B cell (primary cell): ENCODE results near the gene GCNA. TPM values are rescaled to one million over a fixed set of nuclear protein-coding genes. Genes with fewer than 3 reads are reported as not detected.
"Not testable (repeated sequence)": the region's sequence is repeated elsewhere in the genome, so short reads cannot be mapped to it uniquely, and the experiment has no call there.

Experiments used
- ATAC-seq: fragments of 200-7000 bp; cut with Tn5 transposase; one replicate; pipeline ENCODE4 v1.10.0; 2021; ENCODE audit warnings: low read depth, mild to moderate bottlenecking, moderate number of reproducible peaks, moderate library complexity
- CTCF ChIA-PET: fragments of 350-600 bp; sonication (Branson Sonifier 250); formaldehyde crosslinking; loops from one replicate; lab custom pipeline; 2021; ENCODE audit warnings: antibody characterized with exemption, inconsistent platforms; lab: Charles Lee
- POLR2A ChIA-PET: fragments of 350-600 bp; sonication (Branson Sonifier 250); formaldehyde crosslinking; loops from one replicate; lab custom pipeline; 2021; ENCODE audit warnings: antibody characterized with exemption; lab: Charles Lee
- DNase-seq: peaks from one replicate; pipeline ENCODE4 v3.0.0; 2013
- H2AFZ ChIP-seq: 2 replicates; pipeline ENCODE4 v1.6.1; 2012; ENCODE audit warnings: mild to moderate bottlenecking, low read depth, low read length; ENCODE audit not compliant: insufficient read depth, poor library complexity, severe bottlenecking
- H3K27ac ChIP-seq, 2 donors: 1 replicate in 1 of 2; 2 replicates in 1 of 2; pipeline ENCODE4 v1.5.1; 2012 to 2013; ENCODE audit warnings: low read length in 2 of 2, mild to moderate bottlenecking in 2 of 2, moderate library complexity in 1 of 2
- H3K27me3 ChIP-seq, 4 experiments: fragments of 200-600 bp in 1 of 4; sonication (generic) in 1 of 4; replicated peaks in 1 of 4; 1 replicate in 2 of 4; 2 replicates in 2 of 4; pipeline versions ENCODE4 v1.6.1 to v1.7.0; 2013 to 2016; ENCODE audit warnings: low read length in 3 of 4, mild to moderate bottlenecking in 2 of 4, mixed read lengths in 1 of 4, moderate library complexity in 1 of 4; ENCODE audit not compliant: insufficient read depth in 4 of 4, control insufficient read depth in 3 of 4; ENCODE audit errors: control extremely low read depth in 1 of 4
- H3K36me3 ChIP-seq, 2 experiments: replicated peaks in 1 of 2; 1 replicate in 1 of 2; 2 replicates in 1 of 2; pipeline versions ENCODE4 v1.6.1 to v1.7.1; 2013; ENCODE audit warnings: low read length in 1 of 2; ENCODE audit not compliant: insufficient read depth in 2 of 2, control insufficient read depth in 1 of 2; ENCODE audit errors: control extremely low read depth in 1 of 2, extremely low read depth in 1 of 2
- H3K4me1 ChIP-seq, 2 donors: fragments of 200-600 bp in 1 of 2; sonication (generic) in 1 of 2; 1 replicate in 1 of 2; 2 replicates in 1 of 2; pipeline versions ENCODE4 v1.5.1 to v1.6.1; 2013 to 2017; ENCODE audit warnings: low read length in 2 of 2; ENCODE audit not compliant: control insufficient read depth in 2 of 2, insufficient read depth in 2 of 2
- H3K4me2 ChIP-seq: replicated peaks from 2 replicates; pipeline ENCODE3; 2012; ENCODE audit warnings: mild to moderate bottlenecking, low read depth, low read length; ENCODE audit not compliant: poor library complexity, severe bottlenecking
- H3K4me3 ChIP-seq, 5 experiments: fragments of 200-600 bp in 1 of 5; sonication (generic) in 1 of 5; 1 replicate in 3 of 5; 2 replicates in 2 of 5; pipeline versions ENCODE4 v1.5.1 to v1.7.0; 2011 to 2016; ENCODE audit warnings: low read length in 4 of 5, mild to moderate bottlenecking in 4 of 5, low read depth in 2 of 5, control low read depth in 1 of 5, moderate library complexity in 1 of 5; ENCODE audit not compliant: insufficient read depth in 1 of 5; ENCODE audit errors: control extremely low read depth in 1 of 5, extremely low read depth in 1 of 5
- H3K79me2 ChIP-seq: fragments of 200-600 bp; sonication (generic); one replicate; pipeline ENCODE4 v1.6.0; 2016; ENCODE audit warnings: low read length; ENCODE audit not compliant: control insufficient read depth, insufficient read depth
- H3K9ac ChIP-seq: fragments of 200-600 bp; sonication (generic); 2 replicates; pipeline ENCODE4 v1.6.1; 2017; ENCODE audit warnings: mild to moderate bottlenecking, low read length, moderate library complexity
- H3K9me3 ChIP-seq, 3 donors: one replicate each; pipeline versions ENCODE4 v1.6.1 to v1.7.1; 2013; ENCODE audit warnings: low read length in 2 of 3; ENCODE audit not compliant: control insufficient read depth in 2 of 3, insufficient read depth in 1 of 3; ENCODE audit errors: control extremely low read depth in 1 of 3
- H4K20me1 ChIP-seq: 2 replicates; pipeline ENCODE4 v1.6.0; 2012; ENCODE audit warnings: mild to moderate bottlenecking, low read length; ENCODE audit not compliant: insufficient read depth, control insufficient read depth, poor library complexity, severe bottlenecking
- H3K27ac Mint-ChIP-seq: one replicate; pipeline ENCODE4 v1.8.0; 2021; ENCODE audit warnings: mixed read lengths
- H3K27me3 Mint-ChIP-seq: one replicate; pipeline ENCODE4 v1.8.0; 2021; ENCODE audit warnings: mixed read lengths
- H3K4me1 Mint-ChIP-seq: one replicate; pipeline ENCODE4 v1.8.0; 2021; ENCODE audit warnings: mixed read lengths
- H3K4me3 Mint-ChIP-seq: one replicate; pipeline ENCODE4 v1.8.0; 2021; ENCODE audit warnings: mixed read lengths
- H3K9me3 Mint-ChIP-seq: one replicate; pipeline ENCODE4 v1.8.0; 2022; ENCODE audit warnings: mixed read lengths; ENCODE audit not compliant: insufficient read depth
- EZH2 ChIP-seq: IDR thresholded peaks from 2 replicates; pipeline ENCODE4 v1.6.1; 2012; ENCODE audit warnings: borderline replicate concordance, low read depth, mild to moderate bottlenecking, moderate library complexity, low read length; ENCODE audit not compliant: insufficient read depth, poor library complexity, severe bottlenecking
- WGBS: methylation state at CpG from one replicate; pipeline ENCODE4 v1.1.5; 2013; ENCODE audit warnings: missing lambda C conversion rate; ENCODE audit not compliant: insufficient coverage; 5-methylcytosine and 5-hydroxymethylcytosine counted together
- intact Hi-C: fragments of 100-400 bp; cut with micrococcal nuclease; formaldehyde crosslinking; loops from one replicate; pipeline ENCODE4 v1.10.0; 2022
- polyA plus RNA-seq: library from polyadenylated mRNA; depleted of rRNA; stranded (reverse); fragments of >200 nt; gene quantifications from 2 replicates; pipeline ENCODE4 v1.2.3, GENCODE V29; 2012
- total RNA-seq, 2 donors: library from RNA; stranded (reverse); fragments of 120-200 nt in 1 of 2; gene quantifications; 1 replicate in 1 of 2; 2 replicates in 1 of 2; pipeline versions ENCODE4 v1.2.3 to v1.2.4, GENCODE V29; 2013 to 2022
- TF ChIP-seq, protein P1 (sequence below): fragments of 200-600 bp; IDR thresholded peaks from one replicate; pipeline ENCODE4 v1.8.0; 2022; ENCODE audit warnings: antibody characterized with exemption, mild to moderate bottlenecking

Gene GCNA
- total and polyA plus RNA-seq, 2 donors (not counting 1 experiment from before 2014, with no cell fraction given), result 4.7 to 6.2 TPM

DNA sequence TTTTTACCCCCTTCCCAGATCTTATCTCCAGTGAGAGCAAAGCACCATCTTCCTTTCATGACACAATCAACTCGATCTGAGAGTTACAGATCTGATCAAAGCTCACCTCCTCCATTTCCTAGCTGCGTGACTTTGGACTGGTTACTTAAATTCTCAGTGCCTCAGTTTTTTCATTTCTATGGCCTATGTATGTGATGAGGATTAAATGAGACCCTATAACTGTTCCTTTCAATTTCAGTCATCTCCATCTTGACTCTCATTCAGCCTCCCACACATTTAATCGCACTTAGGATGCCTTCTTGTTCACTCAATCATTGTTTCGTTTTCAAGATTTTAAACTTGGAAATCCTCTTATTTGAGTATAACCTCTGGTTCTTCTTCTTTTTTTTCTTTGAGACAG, 60.2 kb downstream of the GCNA start:
- H3K9me3 ChIP-seq, result no peaks in the 10 kb centered on the region
- H3K27me3 Mint-ChIP-seq, result no peaks in the 10 kb centered on the region
- intact Hi-C loops, result no loop called here
- H3K4me1 Mint-ChIP-seq, result peaks cover 13% of the 10 kb centered on the region
- peak overlapping the region; percentile 44 for H3K4me2 ChIP-seq
- ChIA-PET POLR2A (no interaction called here), CTCF (no interaction called here)
- peaks cover 24 to 27% of the 10 kb centered on the region in 2 donors for H3K4me1 ChIP-seq
- no peak overlapping the region for H3K27ac Mint-ChIP-seq
- H3K36me3 ChIP-seq, result no peaks in the 10 kb centered on the region
- TF ChIP-seq, protein P1, sequence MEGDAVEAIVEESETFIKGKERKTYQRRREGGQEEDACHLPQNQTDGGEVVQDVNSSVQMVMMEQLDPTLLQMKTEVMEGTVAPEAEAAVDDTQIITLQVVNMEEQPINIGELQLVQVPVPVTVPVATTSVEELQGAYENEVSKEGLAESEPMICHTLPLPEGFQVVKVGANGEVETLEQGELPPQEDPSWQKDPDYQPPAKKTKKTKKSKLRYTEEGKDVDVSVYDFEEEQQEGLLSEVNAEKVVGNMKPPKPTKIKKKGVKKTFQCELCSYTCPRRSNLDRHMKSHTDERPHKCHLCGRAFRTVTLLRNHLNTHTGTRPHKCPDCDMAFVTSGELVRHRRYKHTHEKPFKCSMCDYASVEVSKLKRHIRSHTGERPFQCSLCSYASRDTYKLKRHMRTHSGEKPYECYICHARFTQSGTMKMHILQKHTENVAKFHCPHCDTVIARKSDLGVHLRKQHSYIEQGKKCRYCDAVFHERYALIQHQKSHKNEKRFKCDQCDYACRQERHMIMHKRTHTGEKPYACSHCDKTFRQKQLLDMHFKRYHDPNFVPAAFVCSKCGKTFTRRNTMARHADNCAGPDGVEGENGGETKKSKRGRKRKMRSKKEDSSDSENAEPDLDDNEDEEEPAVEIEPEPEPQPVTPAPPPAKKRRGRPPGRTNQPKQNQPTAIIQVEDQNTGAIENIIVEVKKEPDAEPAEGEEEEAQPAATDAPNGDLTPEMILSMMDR, result no peak
- no peak for TF ChIP-seq EZH2
- no peak overlapping the region for H3K4me3 Mint-ChIP-seq
- H3K79me2 ChIP-seq, result no peaks in the 10 kb centered on the region
- DNase-seq (no peak), ATAC-seq (no peak)
- no peaks in the 10 kb centered on the region for H3K27me3 ChIP-seq
- H3K4me3 ChIP-seq, result peak overlapping the region in 1 of 5 experiments; percentile 16
- peak overlapping the region; percentile 65 to 73 for H3K27ac ChIP-seq
- whole genome bisulfite sequencing, result 67% methylated on average over 1 of the region's 4 CpGs
- H2AFZ ChIP-seq, result peak overlapping the region; percentile 30
- no peaks in the 10 kb centered on the region for H4K20me1 ChIP-seq
- H3K9ac ChIP-seq, result peak overlapping the region; percentile 6
- no peaks in the 10 kb centered on the region for H3K9me3 Mint-ChIP-seq

DNA sequence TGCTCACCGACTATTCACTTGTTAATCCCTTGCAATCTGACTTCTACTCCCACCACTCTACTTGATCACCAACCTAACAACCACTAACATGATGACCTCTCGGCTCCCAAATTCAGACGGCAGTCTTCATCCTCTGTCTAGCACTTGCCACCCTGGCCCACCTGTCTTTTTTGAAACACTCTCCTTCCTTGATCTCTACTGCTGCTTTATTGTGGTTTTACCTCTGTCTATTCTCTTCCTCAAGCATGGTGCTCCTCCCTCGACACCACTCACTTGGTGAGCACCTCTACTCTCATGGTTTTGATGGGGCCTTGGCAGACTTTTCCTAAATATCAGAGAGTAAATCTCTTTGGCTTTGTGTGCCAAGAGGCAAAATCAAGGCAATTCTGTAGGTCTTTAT, 61.8 kb downstream of the GCNA start:
- ChIA-PET POLR2A (no interaction called here), CTCF (no interaction called here)
- H3K27ac ChIP-seq, result no peak overlapping the region
- H3K4me1 ChIP-seq, result peaks cover 24 to 27% of the 10 kb centered on the region in 2 donors
- no peaks in the 10 kb centered on the region for H3K79me2 ChIP-seq
- H3K27me3 ChIP-seq, result no peaks in the 10 kb centered on the region
- no peak overlapping the region for H3K4me2 ChIP-seq
- H3K27me3 Mint-ChIP-seq, result no peaks in the 10 kb centered on the region
- WGBS, result 97% methylated on average over 3 of the region's 4 CpGs
- no peak overlapping the region for H2AFZ ChIP-seq
- H3K4me3 Mint-ChIP-seq, result no peak overlapping the region
- TF ChIP-seq EZH2, result no peak
- TF ChIP-seq, protein P1, result no peak
- H3K4me1 Mint-ChIP-seq, result peaks cover 17% of the 10 kb centered on the region
- H3K9ac ChIP-seq, result no peak overlapping the region
- no peak for ATAC-seq
- H3K4me3 ChIP-seq, result no peak overlapping the region
- H3K27ac Mint-ChIP-seq, result no peak overlapping the region
- intact Hi-C loops, result no loop called here
- no peaks in the 10 kb centered on the region for H3K36me3 ChIP-seq
- no peaks in the 10 kb centered on the region for H3K9me3 ChIP-seq
- H4K20me1 ChIP-seq, result no peaks in the 10 kb centered on the region
- no peaks in the 10 kb centered on the region for H3K9me3 Mint-ChIP-seq
- DNase-seq, result no peak

DNA sequence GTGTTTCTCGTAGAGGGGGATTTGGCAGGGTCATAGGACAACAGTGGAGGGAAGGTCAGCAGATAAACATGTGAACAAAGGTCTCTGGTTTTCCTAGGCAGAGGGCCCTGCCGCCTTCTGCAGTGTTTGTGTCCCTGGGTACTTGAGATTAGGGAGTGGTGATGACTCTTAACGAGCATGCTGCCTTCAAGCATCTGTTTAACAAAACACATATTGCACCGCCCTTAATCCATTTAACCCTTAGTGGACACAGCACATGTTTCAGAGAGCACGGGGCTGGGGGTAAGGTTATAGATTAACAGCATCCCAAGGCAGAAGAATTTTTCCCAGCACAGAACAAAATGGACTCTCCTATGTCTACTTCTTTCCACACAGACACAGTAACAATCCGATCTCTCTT, 66.2 kb downstream of the GCNA start:
- H3K4me3 ChIP-seq, H3K27me3 ChIP-seq, H3K27ac ChIP-seq, CTCF ChIA-PET, H3K27ac Mint-ChIP-seq, H3K27me3 Mint-ChIP-seq, H3K9me3 ChIP-seq, H3K4me3 Mint-ChIP-seq, H4K20me1 ChIP-seq, H3K36me3 ChIP-seq, POLR2A ChIA-PET, H3K4me1 Mint-ChIP-seq, H2AFZ ChIP-seq, H3K9me3 Mint-ChIP-seq, intact Hi-C loops, H3K9ac ChIP-seq, H3K4me1 ChIP-seq, DNase-seq, H3K79me2 ChIP-seq, H3K4me2 ChIP-seq, ATAC-seq: not testable (repeated sequence)
- WGBS, result 100% methylated on average over 1 of the region's 6 CpGs
